Camera-type eye (tissue), 1 donor: Measurements from ENCODE around the gene CFAP99. TPM values are rescaled to one million over a fixed set of nuclear protein-coding genes. Genes with fewer than 3 reads are reported as not detected.

Experiments
- total RNA-seq: library from RNA; depleted of rRNA; stranded (reverse); fragments of >200 nt; gene quantifications from one replicate; pipeline ENCODE4 v1.2.3, GENCODE V29; 2014

The CFAP99 gene
- total RNA-seq: not detected

GRCh38 chr4:2418650-2419571, at the start of gene CFAP99:
TSS of gene CFAP99 (plus strand) at chr4:2418955.

GRCh38 chr4:2417765-2418649, 748 bp upstream of the CFAP99 start, which contains the start of gene ZFYVE28:
TSS of gene ZFYVE28 (minus strand) at chr4:2418645. CDS start at chr4:2418323, 322 bp downstream.

GRCh38 chr4:2468456-2469191, 49.9 kb downstream of the CFAP99 start, which contains the start of gene RNF4:
TSS of gene RNF4 (plus strand) at chr4:2469106. CDS start at chr4:2490494, 21,388 bp downstream.

Other genes starting within 250 kb of the CFAP99 start
- gene HAUS3, start 176.8 kb upstream of the CFAP99 start, total RNA-seq: 29.4 TPM
- gene POLN, start 176.8 kb upstream of the CFAP99 start, total RNA-seq: 4.8 TPM
- gene MXD4, start 156.8 kb upstream of the CFAP99 start, total RNA-seq: 40.8 TPM
- 10.4 TPM for gene ZFYVE28, start 310 bp upstream of the CFAP99 start, total RNA-seq
- 51.6 TPM for gene RNF4, start 50.2 kb downstream of the CFAP99 start, total RNA-seq
- 45.6 TPM for gene FAM193A, start 117.7 kb downstream of the CFAP99 start, total RNA-seq